Neuronal stem cell (in vitro differentiated cells): ENCODE data around the gene CHST14.
"Not testable (repeated sequence)": the region's sequence is repeated elsewhere in the genome, so short reads cannot be mapped to it uniquely, and the experiment has no call there.

Experiments
- DNase-seq: peaks from one replicate; pipeline ENCODE4 v3.0.0-alpha.2; 2013; ENCODE audit warnings: low spot score
- H2AFZ ChIP-seq: one replicate; pipeline ENCODE4 v1.6.1; 2013; ENCODE audit warnings: mild to moderate bottlenecking, low read length, inconsistent platforms
- H2AK5ac ChIP-seq: 2 replicates; pipeline ENCODE4 v1.6.1; 2013; ENCODE audit warnings: low read depth, mild to moderate bottlenecking, inconsistent platforms, low read length, moderate library complexity, mixed read lengths
- H2BK120ac ChIP-seq: 2 replicates; pipeline ENCODE4 v1.6.1; 2013; ENCODE audit warnings: low read depth, mild to moderate bottlenecking, inconsistent platforms, low read length, moderate library complexity, mixed read lengths
- H2BK12ac ChIP-seq: one replicate; pipeline ENCODE4 v1.6.1; 2013; ENCODE audit warnings: low read length, inconsistent platforms
- H2BK15ac ChIP-seq: 2 replicates; pipeline ENCODE4 v1.6.1; 2013; ENCODE audit warnings: mild to moderate bottlenecking, low read length, inconsistent platforms, mixed read lengths
- H2BK5ac ChIP-seq: one replicate; pipeline ENCODE4 v1.6.1; 2013; ENCODE audit warnings: inconsistent platforms, mild to moderate bottlenecking, low read length, moderate library complexity
- H3K14ac ChIP-seq: one replicate; pipeline ENCODE4 v1.6.1; 2013; ENCODE audit warnings: low read length, inconsistent platforms
- H3K18ac ChIP-seq: 2 replicates; pipeline ENCODE4 v1.6.1; 2013; ENCODE audit warnings: low read length, inconsistent platforms
- H3K23ac ChIP-seq: 2 replicates; pipeline ENCODE4 v1.6.1; 2013; ENCODE audit warnings: low read depth, mild to moderate bottlenecking, mixed read lengths, low read length, inconsistent platforms; ENCODE audit not compliant: poor library complexity
- H3K27ac ChIP-seq: replicated peaks from 3 replicates; pipeline ENCODE4 v1.5.1; 2013; ENCODE audit warnings: low read length, inconsistent platforms
- H3K27me3 ChIP-seq, 3 experiments: 2 replicates each; pipeline ENCODE4 v1.6.1; 2013; ENCODE audit warnings: low read length in 3 of 3, mild to moderate bottlenecking in 2 of 3, inconsistent platforms in 1 of 3, low read depth in 1 of 3, mixed read lengths in 1 of 3, moderate library complexity in 1 of 3; ENCODE audit not compliant: control insufficient read depth in 3 of 3, insufficient read depth in 3 of 3
- H3K36me3 ChIP-seq, 2 donors: replicated peaks in 1 of 2; 2 replicates each; pipeline ENCODE4 v1.6.1; 2013; ENCODE audit warnings: low read length in 2 of 2; ENCODE audit not compliant: control insufficient read depth in 2 of 2, insufficient read depth in 2 of 2
- H3K4ac ChIP-seq: 2 replicates; pipeline ENCODE4 v1.6.1; 2013; ENCODE audit warnings: inconsistent platforms, mild to moderate bottlenecking, low read length, moderate library complexity
- H3K4me1 ChIP-seq, 2 donors: 1 replicate in 1 of 2; 2 replicates in 1 of 2; pipeline ENCODE4 v1.6.1; 2013; ENCODE audit warnings: low read length in 2 of 2, low read depth in 1 of 2; ENCODE audit not compliant: control insufficient read depth in 2 of 2, insufficient read depth in 1 of 2
- H3K4me2 ChIP-seq: one replicate; pipeline ENCODE4 v1.6.1; 2013; ENCODE audit warnings: mild to moderate bottlenecking, low read length, inconsistent platforms; ENCODE audit not compliant: insufficient read depth, poor library complexity, severe bottlenecking
- H3K4me3 ChIP-seq, 2 donors: 2 replicates each; pipeline ENCODE4 v1.5.1; 2013; ENCODE audit warnings: low read length in 2 of 2, mild to moderate bottlenecking in 2 of 2, inconsistent platforms in 1 of 2, moderate library complexity in 1 of 2
- H3K79me1 ChIP-seq: one replicate; pipeline ENCODE4 v1.6.1; 2013; ENCODE audit warnings: low read depth, mild to moderate bottlenecking, inconsistent platforms, low read length, moderate library complexity
- H3K9ac ChIP-seq: one replicate; pipeline ENCODE4 v1.6.1; 2013; ENCODE audit warnings: mild to moderate bottlenecking, low read depth, low read length, inconsistent platforms; ENCODE audit not compliant: poor library complexity
- H3K9me3 ChIP-seq, 2 donors: replicated peaks in 1 of 2; 2 replicates each; pipeline versions ENCODE3 to v1.6.1; 2013; ENCODE audit warnings: low read length in 2 of 2, mild to moderate bottlenecking in 2 of 2, inconsistent platforms in 1 of 2, low read depth in 1 of 2, mixed read lengths in 1 of 2, moderate library complexity in 1 of 2; ENCODE audit not compliant: control insufficient read depth in 2 of 2, insufficient read depth in 1 of 2
- H4K8ac ChIP-seq: one replicate; pipeline ENCODE4 v1.6.1; 2013; ENCODE audit warnings: low read depth, mild to moderate bottlenecking, inconsistent platforms, low read length, moderate library complexity
- H4K91ac ChIP-seq: one replicate; pipeline ENCODE4 v1.6.1; 2013; ENCODE audit warnings: low read length, low read depth, mild to moderate bottlenecking, inconsistent platforms; ENCODE audit not compliant: poor library complexity
- WGBS, 2 donors: extraction: QIAGEN DNeasy Blood & Tissue Kit; methylation state at CpG; one replicate each; pipeline ENCODE4 v1.1.7; 2013; ENCODE audit warnings: missing lambda C conversion rate in 2 of 2, mixed read lengths in 1 of 2; ENCODE audit not compliant: insufficient read length in 2 of 2, insufficient replicate concordance in 1 of 2; ENCODE audit errors: extremely low coverage in 2 of 2; 5-methylcytosine and 5-hydroxymethylcytosine counted together

CHST14 gene

DNA sequence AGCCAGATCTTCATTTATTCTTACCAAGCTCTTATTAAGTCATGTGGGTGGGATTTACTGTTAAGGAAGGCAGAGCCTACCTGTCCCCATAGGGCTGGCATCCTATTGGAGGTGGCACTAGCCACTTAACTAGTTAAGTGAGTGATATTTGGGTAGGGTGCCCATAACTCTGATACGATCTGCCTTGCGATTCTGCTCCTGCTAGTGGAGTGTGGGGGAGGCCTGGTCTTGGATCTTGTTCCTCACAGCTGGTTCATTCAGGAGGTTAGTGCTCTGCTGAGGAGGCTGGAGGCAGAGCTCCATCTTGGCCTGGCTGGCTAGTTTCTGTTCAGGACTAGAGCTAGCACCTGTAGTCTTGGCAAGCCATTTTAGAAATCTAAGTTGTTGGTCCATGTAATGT is 20.7 kb upstream of the CHST14 start:
- H3K4ac ChIP-seq: no peak overlapping the region
- H3K27ac ChIP-seq: no peak overlapping the region
- peaks cover 0 to 7% of the 10 kb centered on the region in 2 donors for H3K36me3 ChIP-seq
- no peak overlapping the region for H3K23ac ChIP-seq
- no peak overlapping the region for H4K8ac ChIP-seq
- no peak overlapping the region for H3K4me3 ChIP-seq
- no peak overlapping the region for H2AK5ac ChIP-seq
- H2BK120ac ChIP-seq: no peak overlapping the region
- no peak overlapping the region for H3K14ac ChIP-seq
- no peak for DNase-seq
- no peak overlapping the region for H3K4me2 ChIP-seq
- H2BK5ac ChIP-seq: no peak overlapping the region
- no peak overlapping the region for H3K18ac ChIP-seq
- H2BK12ac ChIP-seq: no peak overlapping the region
- H4K91ac ChIP-seq: no peak overlapping the region
- no peak overlapping the region for H2AFZ ChIP-seq
- no peaks in the 10 kb centered on the region for H3K27me3 ChIP-seq
- WGBS, 2 donors: no CpG with 5 or more reads among the region's 2 CpGs
- H3K9me3 ChIP-seq: no peaks in the 10 kb centered on the region
- no peak overlapping the region for H2BK15ac ChIP-seq
- H3K79me1 ChIP-seq: peaks cover 6% of the 10 kb centered on the region
- H3K4me1 ChIP-seq: peaks cover 11 to 32% of the 10 kb centered on the region in 2 donors
- H3K9ac ChIP-seq: no peak overlapping the region

DNA sequence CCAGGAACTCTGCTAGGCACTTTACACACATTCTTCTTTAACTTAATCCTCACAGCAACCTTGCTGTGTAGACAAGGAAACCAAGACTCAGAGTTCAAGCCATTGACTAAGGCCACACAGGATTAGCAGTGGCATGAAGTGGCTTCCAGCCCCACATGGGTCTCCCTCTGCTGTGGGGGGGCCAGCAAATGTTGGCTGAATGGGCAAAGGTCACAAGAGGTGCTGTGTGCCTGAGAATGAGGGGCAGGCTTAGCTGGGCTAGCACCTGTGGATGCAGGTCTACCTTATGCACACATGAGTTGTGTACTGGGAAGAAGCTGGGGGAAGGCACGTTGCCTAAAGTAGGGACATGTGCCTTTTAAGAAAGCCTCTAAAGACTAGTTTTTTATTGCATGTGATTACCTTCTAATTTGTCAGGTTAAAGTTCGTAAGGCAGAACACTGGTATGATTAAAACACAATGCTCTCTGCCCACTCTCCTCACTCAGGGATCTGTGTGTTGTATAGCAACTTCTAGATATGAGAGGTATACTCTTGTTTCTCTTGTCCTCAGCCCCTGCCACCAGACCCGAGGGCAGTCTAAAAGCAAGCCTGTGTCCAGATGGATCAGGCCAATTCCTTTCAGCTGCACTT is 19.1 kb upstream of the CHST14 start:
- Histone ChIP-seq H2BK12ac (no peak overlapping the region), H3K23ac (no peak overlapping the region), H3K27me3 (no peaks in the 10 kb centered on the region), H3K27ac (no peak overlapping the region), H2AK5ac (no peak overlapping the region), H3K9ac (no peak overlapping the region), H4K91ac (no peak overlapping the region), H3K36me3 (peaks cover 0 to 7% of the 10 kb centered on the region in 2 donors), H3K9me3 (no peaks in the 10 kb centered on the region), H3K4me1 (peaks cover 0 to 29% of the 10 kb centered on the region in 2 donors), H3K79me1 (peaks cover 8% of the 10 kb centered on the region), H2BK120ac (no peak overlapping the region), H3K4ac (no peak overlapping the region), H3K4me2 (no peak overlapping the region), H3K4me3 (no peak overlapping the region), H4K8ac (no peak overlapping the region), H3K18ac (no peak overlapping the region), H2BK15ac (no peak overlapping the region), H2BK5ac (no peak overlapping the region), H3K14ac (no peak overlapping the region), H2AFZ (no peak overlapping the region)
- no peak for DNase-seq
- no CpG with 5 or more reads among the region's 3 CpGs for WGBS, 2 donors

GRCh38 chr15:40452296-40453090 is 18.3 kb upstream of the CHST14 start:
- WGBS, 2 donors: no CpG with 5 or more reads among the region's 11 CpGs
- Histone ChIP-seq H4K91ac (no peak overlapping the region), H3K9me3 (no peaks in the 10 kb centered on the region), H3K4me2 (no peak overlapping the region), H3K4ac (no peak overlapping the region), H2BK15ac (no peak overlapping the region), H3K23ac (no peak overlapping the region), H2BK12ac (no peak overlapping the region), H3K14ac (no peak overlapping the region), H2BK5ac (no peak overlapping the region), H3K18ac (no peak overlapping the region), H3K79me1 (peaks cover 8% of the 10 kb centered on the region), H3K27ac (no peak overlapping the region), H4K8ac (no peak overlapping the region), H3K4me3 (no peak overlapping the region), H2AFZ (no peak overlapping the region), H2AK5ac (no peak overlapping the region), H3K27me3 (no peaks in the 10 kb centered on the region), H3K36me3 (peaks cover 0 to 3% of the 10 kb centered on the region in 2 donors), H2BK120ac (no peak overlapping the region), H3K9ac (no peak overlapping the region), H3K4me1 (peaks cover 0 to 29% of the 10 kb centered on the region in 2 donors)
- no peak for DNase-seq

GRCh38 chr15:40453941-40454340 is 16.8 kb upstream of the CHST14 start:
- H3K23ac ChIP-seq, H2AK5ac ChIP-seq, H4K91ac ChIP-seq, H3K4me2 ChIP-seq, H2BK15ac ChIP-seq, H3K14ac ChIP-seq, H2BK12ac ChIP-seq, H2BK5ac ChIP-seq, H3K27ac ChIP-seq, H4K8ac ChIP-seq, H2BK120ac ChIP-seq, H3K4me3 ChIP-seq, DNase-seq, H3K9me3 ChIP-seq, H3K9ac ChIP-seq, H2AFZ ChIP-seq, H3K27me3 ChIP-seq, H3K4ac ChIP-seq: not testable (repeated sequence)
- Histone ChIP-seq H3K36me3 (peaks cover 5 to 13% of the 10 kb centered on the region in 2 donors), H3K18ac (peak overlapping the region; percentile 39), H3K79me1 (peaks cover 11% of the 10 kb centered on the region), H3K4me1 (peaks cover 0 to 29% of the 10 kb centered on the region in 2 donors)
- no CpG with 5 or more reads among the region's 3 CpGs for WGBS, 2 donors
